ENCODE measurements around the gene NAPB.

Gene NAPB

GRCh38 chr20:23363257-23363649 lies 58.0 kb downstream of the NAPB start:
- Histone ChIP-seq H3K4me1 (ENCODE audit: insufficient read depth, low read length) (peaks cover 46% of the 10 kb centered on the region), H3K4me3 (ENCODE audit: low read depth in 1 of 2, low read length in 2 of 2) (peak overlapping the region in 1 of 2 donors; percentile 68), H3K27me3 (ENCODE audit: control insufficient read depth in 1 of 2, insufficient read depth in 2 of 2, low read length in 2 of 2) (no peaks in the 10 kb centered on the region), H3K9me3 (ENCODE audit: low read length) (no peaks in the 10 kb centered on the region), H3K27ac (ENCODE audit: low read depth, low read length) (no peak overlapping the region), H3K9ac (ENCODE audit: low read length) (peak overlapping the region; percentile 58), H3K36me3 (ENCODE audit: insufficient read depth, low read length) (peaks cover 12% of the 10 kb centered on the region)

- H3K27ac ChIP-seq (ENCODE audit: low read depth, low read length), result peak overlapping the region; percentile 73
- no peaks in the 10 kb centered on the region for H3K27me3 ChIP-seq (ENCODE audit: control insufficient read depth in 1 of 2, insufficient read depth in 2 of 2, low read length in 2 of 2)
- no peaks in the 10 kb centered on the region for H3K9me3 ChIP-seq (ENCODE audit: low read length)
- H3K4me3 ChIP-seq (ENCODE audit: low read depth in 1 of 2, low read length in 2 of 2), result peak overlapping the region; percentile 68 to 80
- peak overlapping the region; percentile 58 for H3K9ac ChIP-seq (ENCODE audit: low read length)
- peaks cover 46% of the 10 kb centered on the region for H3K4me1 ChIP-seq (ENCODE audit: insufficient read depth, low read length)
- peaks cover 12% of the 10 kb centered on the region for H3K36me3 ChIP-seq (ENCODE audit: insufficient read depth, low read length)
Measured at GRCh38 chr20:23362392-23363256, 58.7 kb downstream of the NAPB start.

- H3K4me1 ChIP-seq (ENCODE audit: insufficient read depth, low read length), result peaks cover 49% of the 10 kb centered on the region
- peaks cover 12% of the 10 kb centered on the region for H3K36me3 ChIP-seq (ENCODE audit: insufficient read depth, low read length)
- peak within 1 kb of the TSS; percentile 75 to 80 for H3K4me3 ChIP-seq (ENCODE audit: low read depth in 1 of 2, low read length in 2 of 2)
- peak within 1 kb of the TSS; percentile 92 for H3K27ac ChIP-seq (ENCODE audit: low read depth, low read length)
- H3K9me3 ChIP-seq (ENCODE audit: low read length), result no peaks in the 10 kb centered on the region
- H3K9ac ChIP-seq (ENCODE audit: low read length), result peak within 1 kb of the TSS; percentile 89
- no peaks in the 10 kb centered on the region for H3K27me3 ChIP-seq (ENCODE audit: control insufficient read depth in 1 of 2, insufficient read depth in 2 of 2, low read length in 2 of 2)
Measured at GRCh38 chr20:23361476-23362391, 59.6 kb downstream of the NAPB start, which contains the start of gene GZF1. Gene GZF1, plus strand, starts transcription at chr20:23362182. Its CDS starts 2,202 bp downstream, at chr20:23364384.

GRCh38 chr20:23361119-23361475 lies 60.2 kb downstream of the NAPB start:
- Histone ChIP-seq H3K9me3 (ENCODE audit: low read length) (no peaks in the 10 kb centered on the region), H3K4me1 (ENCODE audit: insufficient read depth, low read length) (peaks cover 43% of the 10 kb centered on the region), H3K36me3 (ENCODE audit: insufficient read depth, low read length) (peaks cover 12% of the 10 kb centered on the region), H3K27me3 (ENCODE audit: control insufficient read depth in 1 of 2, insufficient read depth in 2 of 2, low read length in 2 of 2) (no peaks in the 10 kb centered on the region), H3K4me3 (ENCODE audit: low read depth in 1 of 2, low read length in 2 of 2) (peak overlapping the region; percentile 67 to 75), H3K9ac (ENCODE audit: low read length) (peak overlapping the region; percentile 89), H3K27ac (ENCODE audit: low read depth, low read length) (peak overlapping the region; percentile 92)

- Histone ChIP-seq H3K36me3 (ENCODE audit: insufficient read depth, low read length) (peaks cover 12% of the 10 kb centered on the region), H3K4me3 (ENCODE audit: low read depth in 1 of 2, low read length in 2 of 2) (peak overlapping the region in 1 of 2 donors; percentile 67), H3K4me1 (ENCODE audit: insufficient read depth, low read length) (peaks cover 37% of the 10 kb centered on the region), H3K9me3 (ENCODE audit: low read length) (no peaks in the 10 kb centered on the region), H3K27me3 (ENCODE audit: control insufficient read depth in 1 of 2, insufficient read depth in 2 of 2, low read length in 2 of 2) (no peaks in the 10 kb centered on the region), H3K9ac (ENCODE audit: low read length) (no peak overlapping the region), H3K27ac (ENCODE audit: low read depth, low read length) (peak overlapping the region; percentile 92)
Measured at GRCh38 chr20:23360531-23360930, 60.8 kb downstream of the NAPB start.

GRCh38 chr20:23358923-23359593 lies 62.2 kb downstream of the NAPB start:
- Histone ChIP-seq H3K4me1 (ENCODE audit: insufficient read depth, low read length) (peaks cover 37% of the 10 kb centered on the region), H3K9ac (ENCODE audit: low read length) (no peak overlapping the region), H3K27ac (ENCODE audit: low read depth, low read length) (no peak overlapping the region), H3K36me3 (ENCODE audit: insufficient read depth, low read length) (peaks cover 12% of the 10 kb centered on the region), H3K9me3 (ENCODE audit: low read length) (no peaks in the 10 kb centered on the region), H3K4me3 (ENCODE audit: low read depth in 1 of 2, low read length in 2 of 2) (no peak overlapping the region), H3K27me3 (ENCODE audit: control insufficient read depth in 1 of 2, insufficient read depth in 2 of 2, low read length in 2 of 2) (no peaks in the 10 kb centered on the region)

- Histone ChIP-seq H3K27me3 (ENCODE audit: control insufficient read depth in 1 of 2, insufficient read depth in 2 of 2, low read length in 2 of 2) (no peaks in the 10 kb centered on the region), H3K27ac (ENCODE audit: low read depth, low read length) (peak overlapping the region; percentile 79), H3K4me1 (ENCODE audit: insufficient read depth, low read length) (peaks cover 35% of the 10 kb centered on the region), H3K4me3 (ENCODE audit: low read depth in 1 of 2, low read length in 2 of 2) (peak overlapping the region; percentile 12 to 51), H3K9me3 (ENCODE audit: low read length) (no peaks in the 10 kb centered on the region), H3K9ac (ENCODE audit: low read length) (peak overlapping the region; percentile 54), H3K36me3 (ENCODE audit: insufficient read depth, low read length) (peaks cover 14% of the 10 kb centered on the region)
Measured at GRCh38 chr20:23358563-23358906, 62.8 kb downstream of the NAPB start.

- H3K4me1 ChIP-seq (ENCODE audit: insufficient read depth, low read length), result peaks cover 29% of the 10 kb centered on the region
- H3K4me3 ChIP-seq (ENCODE audit: low read depth in 1 of 2, low read length in 2 of 2), result peak overlapping the region; percentile 72 to 81
- H3K9me3 ChIP-seq (ENCODE audit: low read length), result no peaks in the 10 kb centered on the region
- no peaks in the 10 kb centered on the region for H3K27me3 ChIP-seq (ENCODE audit: control insufficient read depth in 1 of 2, insufficient read depth in 2 of 2, low read length in 2 of 2)
- H3K27ac ChIP-seq (ENCODE audit: low read depth, low read length), result peak overlapping the region; percentile 92
- H3K9ac ChIP-seq (ENCODE audit: low read length), result peak overlapping the region; percentile 78
- H3K36me3 ChIP-seq (ENCODE audit: insufficient read depth, low read length), result peaks cover 14% of the 10 kb centered on the region
Measured at GRCh38 chr20:23357767-23358562, 63.3 kb downstream of the NAPB start.

- Histone ChIP-seq H3K4me1 (ENCODE audit: insufficient read depth, low read length) (peaks cover 36% of the 10 kb centered on the region), H3K27me3 (ENCODE audit: control insufficient read depth in 1 of 2, insufficient read depth in 2 of 2, low read length in 2 of 2) (no peaks in the 10 kb centered on the region), H3K9ac (ENCODE audit: low read length) (no peak overlapping the region), H3K27ac (ENCODE audit: low read depth, low read length) (no peak overlapping the region), H3K36me3 (ENCODE audit: insufficient read depth, low read length) (peaks cover 14% of the 10 kb centered on the region), H3K4me3 (ENCODE audit: low read depth in 1 of 2, low read length in 2 of 2) (no peak overlapping the region), H3K9me3 (ENCODE audit: low read length) (no peaks in the 10 kb centered on the region)
Measured at GRCh38 chr20:23356203-23356602, 65.1 kb downstream of the NAPB start.

- H3K36me3 ChIP-seq (ENCODE audit: insufficient read depth, low read length), result peaks cover 14% of the 10 kb centered on the region
- H3K4me1 ChIP-seq (ENCODE audit: insufficient read depth, low read length), result peaks cover 21% of the 10 kb centered on the region
- H3K9ac ChIP-seq (ENCODE audit: low read length), result peak overlapping the region; percentile 83
- no peaks in the 10 kb centered on the region for H3K27me3 ChIP-seq (ENCODE audit: control insufficient read depth in 1 of 2, insufficient read depth in 2 of 2, low read length in 2 of 2)
- peak overlapping the region; percentile 97 for H3K27ac ChIP-seq (ENCODE audit: low read depth, low read length)
- peak overlapping the region; percentile 88 to 90 for H3K4me3 ChIP-seq (ENCODE audit: low read depth in 1 of 2, low read length in 2 of 2)
- no peaks in the 10 kb centered on the region for H3K9me3 ChIP-seq (ENCODE audit: low read length)
Measured at GRCh38 chr20:23350904-23351838, 70.1 kb downstream of the NAPB start.

Data from muscle layer of colon (tissue), 2 donors.